K562 (cell line): ENCODE measurements around the gene PRDM15.

Source experiments
- ARID3A ChIP-seq: IDR thresholded peaks from 2 replicates; pipeline ENCODE4 v1.6.1; 2012; ENCODE audit warnings: low read depth, low read length, improper control_type of control experiment, borderline replicate concordance
- CHD1 ChIP-seq: fragments of 200-600 bp; sonication (generic); IDR thresholded peaks from one replicate; pipeline ENCODE4 v1.6.1; 2012; ENCODE audit warnings: mild to moderate bottlenecking, moderate library complexity, low read length, inconsistent platforms
- KLF10 ChIP-seq: fragments of 250-450 bp; sonication (Bioruptor Pico); IDR thresholded peaks from 2 replicates; pipeline ENCODE4 v1.6.1; 2021; ENCODE audit warnings: matching md5 sums
- POLR2A ChIP-seq: fragments of 450-650 bp; conservative IDR thresholded peaks from 2 replicates; pipeline ENCODE4 v1.6.1; 2016
- SMAD4 ChIP-seq: fragments of 250-450 bp; sonication (Bioruptor Pico); conservative IDR thresholded peaks from 2 replicates; pipeline ENCODE4 v1.8.0; 2021; ENCODE audit warnings: inconsistent platforms, mild to moderate bottlenecking, moderate library complexity
- SP2 ChIP-seq: IDR thresholded peaks from 2 replicates; pipeline ENCODE4 v1.6.1; 2011; ENCODE audit warnings: mild to moderate bottlenecking, low read depth, low read length, moderate library complexity; ENCODE audit not compliant: poor library complexity, severe bottlenecking; ENCODE audit errors: extremely low read depth
- ZNF274 ChIP-seq: IDR thresholded peaks from 2 replicates; pipeline ENCODE4 v1.6.1; 2011; ENCODE audit warnings: low read depth, mild to moderate bottlenecking, low read length, moderate library complexity, borderline replicate concordance
- ZNF282 ChIP-seq: sonication (generic); formaldehyde crosslinking; IDR thresholded peaks from 2 replicates; pipeline ENCODE4 v1.8.1; 2023; ENCODE audit warnings: missing genetic modification reagents
- ZNF324 ChIP-seq: fragments of 250-450 bp; sonication (Bioruptor Pico); IDR thresholded peaks from 2 replicates; pipeline ENCODE4 v1.4.0; 2020; ENCODE audit warnings: mild to moderate bottlenecking
- ZNF764 ChIP-seq: fragments of 250-450 bp; sonication (Bioruptor Pico); IDR thresholded peaks from 2 replicates; pipeline ENCODE4 v1.4.0; 2020; ENCODE audit warnings: low read depth, mild to moderate bottlenecking, moderate library complexity
- TF ChIP-seq, protein P1 (sequence below): fragments of 250-450 bp; sonication (Bioruptor Pico); IDR thresholded peaks from 2 replicates; pipeline ENCODE4 v1.5.0; 2021; ENCODE audit warnings: mild to moderate bottlenecking, borderline replicate concordance
- TF ChIP-seq, protein P2 (sequence below): IDR thresholded peaks from 2 replicates; pipeline ENCODE4 v1.6.1; 2014; ENCODE audit warnings: antibody characterized with exemption

GRCh38 chr21:41761211-41761933 lies 117.8 kb downstream of the PRDM15 start:
- no peak for TF ChIP-seq CHD1
- no peak for TF ChIP-seq SMAD4 (CRISPR knock-in tag)
- TF ChIP-seq ARID3A: no peak
- no peak for TF ChIP-seq ZNF282 (CRISPR knock-in tag)
- no peak for TF ChIP-seq KLF10 (CRISPR knock-in tag)
- TF ChIP-seq, protein P1, sequence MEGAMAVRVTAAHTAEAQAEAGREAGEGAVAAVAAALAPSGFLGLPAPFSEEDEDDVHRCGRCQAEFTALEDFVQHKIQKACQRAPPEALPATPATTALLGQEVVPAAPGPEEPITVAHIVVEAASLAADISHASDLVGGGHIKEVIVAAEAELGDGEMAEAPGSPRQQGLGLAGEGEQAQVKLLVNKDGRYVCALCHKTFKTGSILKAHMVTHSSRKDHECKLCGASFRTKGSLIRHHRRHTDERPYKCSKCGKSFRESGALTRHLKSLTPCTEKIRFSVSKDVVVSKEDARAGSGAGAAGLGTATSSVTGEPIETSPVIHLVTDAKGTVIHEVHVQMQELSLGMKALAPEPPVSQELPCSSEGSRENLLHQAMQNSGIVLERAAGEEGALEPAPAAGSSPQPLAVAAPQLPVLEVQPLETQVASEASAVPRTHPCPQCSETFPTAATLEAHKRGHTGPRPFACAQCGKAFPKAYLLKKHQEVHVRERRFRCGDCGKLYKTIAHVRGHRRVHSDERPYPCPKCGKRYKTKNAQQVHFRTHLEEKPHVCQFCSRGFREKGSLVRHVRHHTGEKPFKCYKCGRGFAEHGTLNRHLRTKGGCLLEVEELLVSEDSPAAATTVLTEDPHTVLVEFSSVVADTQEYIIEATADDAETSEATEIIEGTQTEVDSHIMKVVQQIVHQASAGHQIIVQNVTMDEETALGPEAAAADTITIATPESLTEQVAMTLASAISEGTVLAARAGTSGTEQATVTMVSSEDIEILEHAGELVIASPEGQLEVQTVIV (CRISPR knock-in tag): no peak
- no peak for TF ChIP-seq ZNF764 (CRISPR knock-in tag)
- TF ChIP-seq ZNF274: no peak
- TF ChIP-seq ZNF324: no peak
- no peak for TF ChIP-seq POLR2A
- TF ChIP-seq SP2: no peak
- TF ChIP-seq, protein P2, sequence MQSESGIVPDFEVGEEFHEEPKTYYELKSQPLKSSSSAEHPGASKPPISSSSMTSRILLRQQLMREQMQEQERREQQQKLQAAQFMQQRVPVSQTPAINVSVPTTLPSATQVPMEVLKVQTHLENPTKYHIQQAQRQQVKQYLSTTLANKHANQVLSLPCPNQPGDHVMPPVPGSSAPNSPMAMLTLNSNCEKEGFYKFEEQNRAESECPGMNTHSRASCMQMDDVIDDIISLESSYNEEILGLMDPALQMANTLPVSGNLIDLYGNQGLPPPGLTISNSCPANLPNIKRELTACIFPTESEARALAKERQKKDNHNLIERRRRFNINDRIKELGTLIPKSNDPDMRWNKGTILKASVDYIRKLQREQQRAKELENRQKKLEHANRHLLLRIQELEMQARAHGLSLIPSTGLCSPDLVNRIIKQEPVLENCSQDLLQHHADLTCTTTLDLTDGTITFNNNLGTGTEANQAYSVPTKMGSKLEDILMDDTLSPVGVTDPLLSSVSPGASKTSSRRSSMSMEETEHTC: no peak
